NCI-H2107 treated with DMSO at 0.1 percent for 48 hours (cell line): ENCODE data around the gene RINL.
"Not testable (repeated sequence)": the region's sequence is repeated elsewhere in the genome, so short reads cannot be mapped to it uniquely, and the experiment has no call there.

Experiments used
- DNase-seq: peaks from one replicate; lab custom pipeline; 2025; ENCODE audit not compliant: unreplicated experiment; lab: John Stamatoyannopoulos, UW

The RINL gene

GRCh38 chr19:38878575-38879399, 712 bp upstream of the RINL start:
- no peak for DNase-seq

- no peak for DNase-seq
Observed at GRCh38 chr19:38875656-38876395, 2.2 kb downstream of the RINL start.

- not testable (repeated sequence) for DNase-seq
Observed at GRCh38 chr19:38873400-38873799, 4.7 kb downstream of the RINL start.

GRCh38 chr19:38870612-38871011, 7.5 kb downstream of the RINL start:
- DNase-seq = no peak

- DNase-seq = no peak
Observed at GRCh38 chr19:38869836-38870607, 8.1 kb downstream of the RINL start.

GRCh38 chr19:38869160-38869835, 8.8 kb downstream of the RINL start:
- DNase-seq = no peak

- no peak for DNase-seq
Observed at GRCh38 chr19:38868551-38868950, 9.5 kb downstream of the RINL start.

GRCh38 chr19:38867171-38867780, 10.8 kb downstream of the RINL start:
- no peak for DNase-seq

GRCh38 chr19:38862321-38863059, 15.6 kb downstream of the RINL start:
- peak; percentile 75 for DNase-seq

- no peak for DNase-seq
Observed at GRCh38 chr19:38861368-38861767, 16.7 kb downstream of the RINL start.

GRCh38 chr19:38859631-38860204, 18.4 kb downstream of the RINL start:
- not testable (repeated sequence) for DNase-seq

- DNase-seq = no peak
Observed at GRCh38 chr19:38856813-38857212, 21.3 kb downstream of the RINL start.

- not testable (repeated sequence) for DNase-seq
Observed at GRCh38 chr19:38855751-38856150, 22.3 kb downstream of the RINL start.

GRCh38 chr19:38854961-38855360, 23.1 kb downstream of the RINL start:
- DNase-seq = not testable (repeated sequence)

- no peak for DNase-seq
Observed at GRCh38 chr19:38853214-38853613, 24.9 kb downstream of the RINL start.

- no peak for DNase-seq
Observed at GRCh38 chr19:38852231-38853044, 25.6 kb downstream of the RINL start.

- DNase-seq = peak; percentile 56
Observed at GRCh38 chr19:38851622-38852230, 26.3 kb downstream of the RINL start.

- DNase-seq = no peak
Observed at GRCh38 chr19:38850976-38851621, 27.0 kb downstream of the RINL start.
